Measurements from ENCODE around the gene DCBLD1. TPM values are rescaled to one million over a fixed set of nuclear protein-coding genes. Genes with fewer than 3 reads are reported as not detected.

DCBLD1 gene
- total and polyA plus RNA-seq, 2 donors from 2014 or later, result 4.1 to 9.6 TPM

DNA sequence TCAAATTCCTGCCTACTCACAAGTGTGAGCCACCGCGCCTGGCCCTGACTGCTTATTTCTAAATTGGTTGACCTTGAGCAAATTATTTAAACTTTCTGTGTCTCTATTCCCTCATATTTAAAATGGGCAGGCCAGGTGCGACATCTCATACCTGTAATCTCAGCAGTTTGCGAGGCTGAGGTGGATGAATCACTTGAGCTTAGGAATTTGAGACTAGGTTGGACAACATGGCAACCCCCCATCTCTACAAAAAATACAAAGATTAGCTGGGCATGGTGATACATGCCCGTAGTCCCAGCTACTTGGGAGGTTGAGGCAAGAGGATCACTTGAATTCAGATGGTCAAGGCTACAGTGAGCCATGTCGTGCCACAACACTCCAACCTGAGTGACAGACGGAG, 26.5 kb downstream of the DCBLD1 start:
- intact Hi-C loops (cut with DNase I), result no loop called here
- Histone ChIP-seq H3K27ac (ENCODE audit: low read depth in 2 of 2, low read length in 2 of 2) (no peak overlapping the region), H3K4me3 (ENCODE audit: low read length in 3 of 3) (no peak overlapping the region), H3K27me3 (ENCODE audit: control insufficient read depth, insufficient read depth, low read length) (no peaks in the 10 kb centered on the region), H3K9ac (ENCODE audit: low read length in 3 of 3) (no peak overlapping the region), H3K4me1 (ENCODE audit: control insufficient read depth in 2 of 3, insufficient read depth in 2 of 3, low read depth in 1 of 3, low read length in 3 of 3) (peaks cover 0 to 7% (median 4%) of the 10 kb centered on the region in 3 donors), H3K9me3 (ENCODE audit: control insufficient read depth in 2 of 3, insufficient read depth in 1 of 3, low read length in 3 of 3) (no peaks in the 10 kb centered on the region), H3K36me3 (ENCODE audit: control insufficient read depth in 2 of 3, insufficient read depth in 3 of 3, low read length in 3 of 3) (no peaks in the 10 kb centered on the region)
- TF ChIP-seq CTCF (IDR thresholded peaks at IDR 0.05; ENCODE audit: borderline replicate concordance, extremely low read depth, insufficient read depth), result no peak
- no peak for DNase-seq
- FAIRE-seq, result no peak

DNA sequence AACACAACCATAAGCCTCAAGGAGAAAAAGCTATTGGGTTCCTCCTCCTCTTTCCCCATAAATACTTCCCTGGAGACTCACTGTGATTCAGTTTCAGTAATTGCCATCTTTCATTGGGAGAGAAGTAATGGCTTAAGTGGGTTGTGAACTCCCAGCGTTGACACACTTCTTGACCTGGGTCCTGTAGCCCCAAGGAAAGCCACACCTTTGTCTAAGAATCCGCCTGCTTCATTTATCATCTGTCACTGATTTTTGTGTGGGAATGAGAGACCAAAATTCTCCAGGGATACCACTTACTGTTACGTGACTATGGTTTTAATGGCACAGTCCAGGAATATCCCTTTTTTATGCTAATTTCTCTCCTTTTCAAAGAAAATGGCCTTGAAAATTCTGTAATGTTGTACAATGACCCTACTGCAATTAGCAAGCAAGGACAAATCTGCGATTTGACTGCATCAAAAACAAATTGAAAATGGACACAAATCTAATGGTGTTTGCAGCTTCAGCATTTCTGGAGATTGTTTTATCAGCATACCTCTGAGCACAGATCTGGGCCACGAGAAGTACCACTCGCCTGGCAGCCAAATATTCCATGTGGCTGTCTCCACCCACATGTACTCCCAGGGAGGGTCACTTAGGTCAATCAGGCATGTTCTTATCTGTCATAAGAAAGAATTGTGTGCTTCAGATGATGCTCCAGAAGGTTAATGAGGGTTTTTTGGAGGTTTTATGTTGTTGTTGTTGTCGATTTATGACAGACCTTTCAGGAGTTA, 29.8 kb downstream of the DCBLD1 start:
- TF ChIP-seq CTCF (IDR thresholded peaks at IDR 0.05; ENCODE audit: borderline replicate concordance, extremely low read depth, insufficient read depth), result no peak
- Histone ChIP-seq H3K4me3 (ENCODE audit: low read length in 3 of 3) (no peak overlapping the region), H3K27me3 (ENCODE audit: control insufficient read depth, insufficient read depth, low read length) (no peaks in the 10 kb centered on the region), H3K9ac (ENCODE audit: low read length in 3 of 3) (no peak overlapping the region), H3K4me1 (ENCODE audit: control insufficient read depth in 2 of 3, insufficient read depth in 2 of 3, low read depth in 1 of 3, low read length in 3 of 3) (peaks cover 0 to 7% (median 0%) of the 10 kb centered on the region in 3 donors), H3K36me3 (ENCODE audit: control insufficient read depth in 2 of 3, insufficient read depth in 3 of 3, low read length in 3 of 3) (no peaks in the 10 kb centered on the region), H3K27ac (ENCODE audit: low read depth in 2 of 2, low read length in 2 of 2) (no peak overlapping the region), H3K9me3 (ENCODE audit: control insufficient read depth in 2 of 3, insufficient read depth in 1 of 3, low read length in 3 of 3) (no peaks in the 10 kb centered on the region)
- DNase-seq, result no peak
- FAIRE-seq, result no peak
- intact Hi-C loops (cut with DNase I), result no loop called here

DNA sequence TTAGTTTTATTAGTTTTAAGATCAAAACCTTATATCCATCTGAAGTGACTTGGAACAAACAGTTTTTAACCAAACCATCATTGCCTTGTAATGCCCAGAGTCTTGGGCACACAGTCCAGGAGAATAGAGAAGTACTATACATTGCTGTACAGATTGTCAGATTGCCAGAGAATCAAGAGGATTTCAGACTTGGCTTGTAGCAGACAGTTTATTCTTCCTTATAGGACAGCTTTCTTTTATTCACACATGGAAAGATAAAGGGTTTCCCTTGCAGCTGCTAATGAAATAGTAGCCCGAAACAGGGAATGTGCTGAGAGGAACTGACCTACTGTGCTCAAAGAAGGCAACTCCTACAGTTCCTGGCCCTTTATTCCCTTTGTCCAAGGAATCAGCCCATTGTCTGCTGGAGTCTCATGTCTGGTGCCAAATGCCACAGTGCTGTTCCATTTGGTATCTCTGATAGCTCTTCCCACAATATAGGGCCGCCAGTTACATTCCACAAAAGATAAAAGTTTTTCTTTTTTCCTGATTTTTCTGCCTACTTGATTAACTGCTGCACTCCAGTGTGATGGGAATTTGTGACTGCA, 30.6 kb downstream of the DCBLD1 start:
- peaks cover 0 to 7% (median 2%) of the 10 kb centered on the region in 3 donors for H3K4me1 ChIP-seq (ENCODE audit: control insufficient read depth in 2 of 3, insufficient read depth in 2 of 3, low read depth in 1 of 3, low read length in 3 of 3)
- H3K9me3 ChIP-seq (ENCODE audit: control insufficient read depth in 2 of 3, insufficient read depth in 1 of 3, low read length in 3 of 3), result no peaks in the 10 kb centered on the region
- no peak overlapping the region for H3K4me3 ChIP-seq (ENCODE audit: low read length in 3 of 3)
- intact Hi-C loops (cut with DNase I), result no loop called here
- no peak for TF ChIP-seq CTCF (IDR thresholded peaks at IDR 0.05; ENCODE audit: borderline replicate concordance, extremely low read depth, insufficient read depth)
- DNase-seq, result no peak
- H3K9ac ChIP-seq (ENCODE audit: low read length in 3 of 3), result no peak overlapping the region
- no peaks in the 10 kb centered on the region for H3K36me3 ChIP-seq (ENCODE audit: control insufficient read depth in 2 of 3, insufficient read depth in 3 of 3, low read length in 3 of 3)
- no peak for FAIRE-seq
- no peak overlapping the region for H3K27ac ChIP-seq (ENCODE audit: low read depth in 2 of 2, low read length in 2 of 2)
- no peaks in the 10 kb centered on the region for H3K27me3 ChIP-seq (ENCODE audit: control insufficient read depth, insufficient read depth, low read length)

All from kidney (tissue), 14 donors.